Pancreas (tissue), 10 donors: ENCODE results near the gene COL2A1. TPM values are rescaled to one million over a fixed set of nuclear protein-coding genes. Genes with fewer than 3 reads are reported as not detected.

Experiments
- ATAC-seq, 4 donors: fragments of 200-7000 bp; cut with Tn5 transposase; one replicate each; pipeline versions ENCODE4 v1.8.0 to v1.9.1; 2020; ENCODE audit warnings: mild to moderate bottlenecking in 4 of 4, moderate library complexity in 4 of 4
- DNase-seq, 6 donors: peaks; one replicate each; pipeline ENCODE4 v3.0.0-alpha.2; 2020
- FAIRE-seq: peaks from 2 replicates; lab custom pipeline; 2012; peaks lifted over from hg19 to GRCh38; lab: Jason Lieb, UNC
- H3K27ac ChIP-seq, 4 donors: fragments of 200-600 bp; sonication (generic); 1 replicate in 3 of 4; 2 replicates in 1 of 4; pipeline versions ENCODE4 v1.5.0 to v1.8.0; 2020
- H3K27me3 ChIP-seq, 4 donors: fragments of 200-600 bp; one replicate each; pipeline ENCODE4 v1.8.0; 2021
- H3K36me3 ChIP-seq, 3 donors: fragments of 200-600 bp; sonication (generic) in 1 of 3; one replicate each; pipeline versions ENCODE4 v1.5.0 to v1.8.0; 2020 to 2021
- H3K4me1 ChIP-seq, 3 donors: fragments of 200-600 bp; one replicate each; pipeline ENCODE4 v1.8.0; 2021
- H3K4me3 ChIP-seq, 4 donors: fragments of 200-600 bp; sonication (generic) in 2 of 4; one replicate each; pipeline versions ENCODE4 v1.5.0 to v1.8.0; 2020 to 2021
- H3K9me3 ChIP-seq, 4 donors: fragments of 200-600 bp; one replicate each; pipeline ENCODE4 v1.8.0; 2021
- CTCF ChIP-seq, 4 donors: fragments of 200-600 bp; sonication (generic) in 3 of 4; IDR thresholded peaks; one replicate each; pipeline versions ENCODE4 v1.5.0 to v1.8.0; 2021; ENCODE audit warnings: antibody characterized with exemption in 4 of 4
- WGBS, 2 donors: extraction: QIAGEN DNeasy Blood & Tissue Kit; methylation state at CpG; one replicate each; pipeline ENCODE4 v1.1.7; 2013; 5-methylcytosine and 5-hydroxymethylcytosine counted together
- intact Hi-C, 3 donors: fragments of 100-400 bp; cut with DNase I; formaldehyde crosslinking; loops; one replicate each; pipeline versions ENCODE4 v1.11.1 to v1.14.2; 2022
- polyA plus RNA-seq, 2 donors: library from polyadenylated mRNA; stranded (reverse); fragments of 200-250 nt; gene quantifications; one replicate each; pipeline ENCODE4 v1.2.3, GENCODE V29; 2013
- total RNA-seq, 6 donors: library from RNA; stranded (reverse); fragmentation: NEBNext Ultra II Directional in 4 of 6; extraction: Animal tissue kit (Norgen Biotek cat#: 25700) in 4 of 6; gene quantifications; one replicate each; pipeline versions ENCODE4 v1.2.1 to v1.2.4, GENCODE V29; 2021 to 2023
- donor health status: healthy with polysubstance abuse.
- donor health status: DM: no; HTN: no; CAD: no; lungs with moderate emphysema.
- donor health status: DM: no; HTN: no; CAD: no.
- donor health status: control.
- donor health status: control.
- donor health status: Bipolar disorder and iron deficiency.
- donor health status: DM: yes; HTN: yes; CAD: no.
- donor health status: DM: no; HTN: no; CAD: no.
- donor health status: DM: no; HTN: no; CAD: no.
- donor health status: DM: yes; HTN: yes; CAD: no.

The COL2A1 gene
- total and polyA plus RNA-seq, 8 donors, result 0.04 to 0.12 (median 0.06) TPM; not detected in 5

GRCh38 chr12:48010366-48010970 is 6.2 kb upstream of the COL2A1 start:
- intact Hi-C loops, result no loop called here
- DNase-seq (no peak), ATAC-seq (no peak), FAIRE-seq (no peak)
- no peak overlapping the region for H3K4me3 ChIP-seq
- no peak for TF ChIP-seq CTCF (IDR thresholded peaks at IDR 0.05)
- H3K36me3 ChIP-seq, result no peaks in the 10 kb centered on the region
- 66 to 71% methylated on average over 7 of the region's 7 CpGs for WGBS, 2 donors
- peaks cover 0 to 3% (median under 1%) of the 10 kb centered on the region in 4 donors for H3K27me3 ChIP-seq
- H3K27ac ChIP-seq, result no peak overlapping the region
- H3K9me3 ChIP-seq, result no peaks in the 10 kb centered on the region
- H3K4me1 ChIP-seq, result no peaks in the 10 kb centered on the region

- H3K4me3 ChIP-seq, result no peak overlapping the region
- H3K27me3 ChIP-seq, result peaks cover 0 to 13% (median 5%) of the 10 kb centered on the region in 4 donors
- H3K27ac ChIP-seq, result no peak overlapping the region
- no peaks in the 10 kb centered on the region for H3K36me3 ChIP-seq
- ATAC-seq, result no peak
- FAIRE-seq, result no peak
- intact Hi-C loops, result no loop called here
- no peak for TF ChIP-seq CTCF (IDR thresholded peaks at IDR 0.05)
- DNase-seq, result no peak
- no peaks in the 10 kb centered on the region for H3K9me3 ChIP-seq
- 58 to 63% methylated on average over 1 of the region's 1 CpG for WGBS, 2 donors
- H3K4me1 ChIP-seq, result peaks cover 0 to 4% (median 2%) of the 10 kb centered on the region in 3 donors
These were observed 5.2 kb upstream of the COL2A1 start for GRCh38 chr12:48009471-48009870.

GRCh38 chr12:48008950-48009349 is 4.7 kb upstream of the COL2A1 start:
- Histone ChIP-seq H3K36me3 (no peaks in the 10 kb centered on the region), H3K27ac (no peak overlapping the region), H3K27me3 (peaks cover 0 to 17% (median 5%) of the 10 kb centered on the region in 4 donors), H3K4me3 (no peak overlapping the region), H3K9me3 (no peaks in the 10 kb centered on the region), H3K4me1 (peaks cover 0 to 9% (median 7%) of the 10 kb centered on the region in 3 donors)
- WGBS, 2 donors, result 80% methylated on average over 4 of the region's 4 CpGs
- ATAC-seq (no peak), FAIRE-seq (no peak), DNase-seq (no peak)
- intact Hi-C loops, result no loop called here
- TF ChIP-seq CTCF (IDR thresholded peaks at IDR 0.05), result no peak

- Histone ChIP-seq H3K27me3 (peaks cover 0 to 23% (median 5%) of the 10 kb centered on the region in 4 donors), H3K4me3 (no peak overlapping the region), H3K4me1 (peaks cover 4 to 14% (median 13%) of the 10 kb centered on the region in 3 donors), H3K9me3 (no peaks in the 10 kb centered on the region), H3K36me3 (no peaks in the 10 kb centered on the region), H3K27ac (no peak overlapping the region)
- TF ChIP-seq CTCF (IDR thresholded peaks at IDR 0.05), result no peak
- ATAC-seq (no peak), FAIRE-seq (no peak), DNase-seq (no peak)
- 67 to 71% methylated on average over 2 of the region's 2 CpGs for WGBS, 2 donors
- intact Hi-C loops, result no loop called here
These were observed 4.1 kb upstream of the COL2A1 start for GRCh38 chr12:48008349-48008748.

- no peaks in the 10 kb centered on the region for H3K36me3 ChIP-seq
- FAIRE-seq (no peak), DNase-seq (no peak), ATAC-seq (no peak)
- peaks cover 0 to 27% (median 8%) of the 10 kb centered on the region in 4 donors for H3K27me3 ChIP-seq
- no peaks in the 10 kb centered on the region for H3K9me3 ChIP-seq
- peaks cover 10 to 22% (median 19%) of the 10 kb centered on the region in 3 donors for H3K4me1 ChIP-seq
- no peak overlapping the region for H3K4me3 ChIP-seq
- intact Hi-C loops, result no loop called here
- 68 to 76% methylated on average over 4 of the region's 4 CpGs for WGBS, 2 donors
- no peak for TF ChIP-seq CTCF (IDR thresholded peaks at IDR 0.05)
- H3K27ac ChIP-seq, result no peak overlapping the region
These were observed 2.9 kb upstream of the COL2A1 start for GRCh38 chr12:48007206-48007605.
